Measurements from ENCODE around the gene LUC7L2.
"Not testable (repeated sequence)": the region's sequence is repeated elsewhere in the genome, so short reads cannot be mapped to it uniquely, and the experiment has no call there.

Gene LUC7L2

DNA sequence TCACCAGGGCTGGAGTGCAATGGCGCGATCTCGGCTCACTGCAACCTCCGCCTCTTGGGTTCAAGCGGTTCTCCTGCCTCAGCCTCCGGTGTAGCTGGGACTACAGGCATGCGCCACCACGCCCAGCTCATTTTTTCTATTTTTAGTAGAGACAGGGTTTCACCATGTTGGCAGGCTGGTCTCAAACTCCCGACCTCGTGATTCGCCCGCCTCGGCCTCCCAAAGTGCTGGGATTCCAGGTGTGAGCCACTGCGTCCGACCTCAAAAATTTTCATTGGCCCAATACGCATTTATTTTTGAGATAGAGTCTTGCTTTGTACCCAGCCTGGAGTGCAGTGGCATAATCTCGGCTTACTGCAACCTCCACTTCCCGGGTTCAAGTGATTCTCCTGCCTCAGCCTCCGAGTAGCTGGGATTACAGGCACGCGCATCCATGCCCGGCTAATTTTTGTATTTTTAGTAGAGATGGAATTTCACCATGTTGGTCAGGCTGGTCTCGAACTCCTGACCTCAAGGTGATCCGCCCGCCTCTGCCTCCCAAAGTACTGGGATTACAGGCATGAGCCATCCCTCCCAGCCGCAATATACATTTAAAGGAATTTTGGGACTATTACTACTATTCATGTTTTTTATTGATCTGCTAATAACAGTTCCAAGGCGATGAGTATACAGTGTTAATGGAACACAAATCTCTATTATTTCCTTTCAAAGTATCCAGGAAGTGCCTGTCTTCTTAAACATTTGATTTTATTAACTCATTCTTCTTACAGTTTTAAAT, 1.8 kb upstream of the LUC7L2 start:
- DNase-seq, result not testable (repeated sequence)

DNA sequence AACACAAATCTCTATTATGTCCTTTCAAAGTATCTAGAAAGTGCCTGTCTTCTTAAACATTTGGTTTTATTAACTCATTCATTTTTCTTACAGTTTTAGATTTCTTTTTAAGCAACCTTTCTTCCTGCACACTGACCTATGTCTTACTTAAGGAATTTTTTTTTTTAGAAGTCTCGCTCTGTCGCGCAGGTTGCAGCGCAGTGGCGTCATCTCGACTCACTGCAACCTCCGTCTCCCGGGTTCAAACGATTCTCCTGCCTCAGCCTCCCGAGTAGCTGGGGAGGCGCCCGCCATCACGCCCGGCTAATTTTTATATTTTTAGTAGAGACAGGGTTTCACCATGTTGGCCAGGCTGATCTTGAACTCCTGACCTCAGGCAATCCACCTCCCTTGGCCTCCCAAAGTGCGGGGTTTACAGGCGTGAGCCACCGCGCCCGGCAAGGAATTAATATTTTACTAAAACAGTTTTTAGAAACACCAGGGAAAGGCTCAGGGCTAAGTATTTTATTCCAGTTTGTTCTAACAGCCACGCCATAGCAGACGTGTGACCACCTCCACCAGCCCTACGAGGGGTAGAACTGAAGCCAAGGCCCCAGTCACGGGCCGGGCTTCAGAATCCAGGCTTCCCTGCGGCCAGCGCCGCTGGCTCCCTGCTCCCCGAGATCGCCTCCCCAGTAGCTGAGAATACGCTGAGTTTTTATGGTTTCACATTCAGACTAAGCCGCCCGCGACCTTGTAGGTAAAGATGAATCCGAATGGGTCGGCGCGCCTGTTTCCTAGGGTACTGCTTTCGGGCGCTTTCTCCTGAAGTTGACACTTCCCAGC, 941 bp upstream of the LUC7L2 start:
- DNase-seq, result no peak

DNA sequence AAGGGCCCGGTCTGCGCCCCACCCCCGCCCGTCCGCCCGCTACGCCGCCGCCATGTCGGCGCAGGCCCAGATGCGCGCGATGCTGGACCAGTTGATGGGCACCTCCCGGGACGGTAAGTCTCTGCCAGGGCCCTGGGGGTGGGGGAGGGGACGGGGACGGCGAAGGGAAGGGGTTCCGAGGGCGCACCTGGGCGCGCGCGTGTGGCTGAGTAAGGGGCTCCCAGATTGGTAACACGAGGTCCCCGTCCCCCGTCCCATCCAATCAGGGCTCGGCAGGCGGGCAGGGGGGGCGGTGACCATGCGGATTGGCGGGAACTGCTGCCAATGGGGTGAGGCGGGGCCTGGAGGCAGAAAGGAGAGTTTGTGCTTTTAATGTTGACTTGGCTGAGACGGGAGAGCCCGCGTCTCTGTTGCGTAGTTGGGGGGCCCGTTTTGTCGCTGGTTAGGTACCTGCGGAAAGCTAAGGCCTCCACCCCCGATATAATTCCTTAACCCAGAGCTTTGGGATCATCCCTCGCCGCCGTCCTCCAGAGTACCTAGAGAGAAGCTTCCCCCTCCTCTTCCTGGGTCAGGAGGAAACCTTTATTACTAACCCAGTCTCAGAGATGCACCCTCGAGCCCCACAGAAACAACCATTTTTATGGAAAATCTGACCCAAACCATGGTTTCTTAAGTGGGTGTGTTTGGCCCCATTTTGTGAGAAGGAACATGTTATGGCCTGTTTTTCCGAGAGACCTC, 685 bp downstream of the LUC7L2 start:
- peak; percentile 98 for DNase-seq

DNA sequence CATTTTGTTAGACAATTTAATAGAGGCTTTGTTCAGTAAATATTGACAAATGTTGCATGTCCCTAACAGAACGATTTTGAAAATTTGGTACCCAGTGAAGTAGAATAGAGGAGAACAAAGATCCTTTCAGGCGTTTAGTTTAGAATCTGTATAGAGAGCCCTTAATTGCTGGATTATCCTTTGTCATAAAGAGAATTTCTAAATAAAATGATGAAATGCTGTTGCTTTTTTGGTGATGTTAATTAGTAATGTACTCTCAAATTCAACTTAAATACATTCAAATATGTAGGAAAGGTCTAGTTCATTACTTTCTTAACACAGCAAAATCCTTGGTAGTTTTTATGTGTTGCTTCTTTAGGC, 1.2 kb downstream of the LUC7L2 start:
- no peak for DNase-seq

DNA sequence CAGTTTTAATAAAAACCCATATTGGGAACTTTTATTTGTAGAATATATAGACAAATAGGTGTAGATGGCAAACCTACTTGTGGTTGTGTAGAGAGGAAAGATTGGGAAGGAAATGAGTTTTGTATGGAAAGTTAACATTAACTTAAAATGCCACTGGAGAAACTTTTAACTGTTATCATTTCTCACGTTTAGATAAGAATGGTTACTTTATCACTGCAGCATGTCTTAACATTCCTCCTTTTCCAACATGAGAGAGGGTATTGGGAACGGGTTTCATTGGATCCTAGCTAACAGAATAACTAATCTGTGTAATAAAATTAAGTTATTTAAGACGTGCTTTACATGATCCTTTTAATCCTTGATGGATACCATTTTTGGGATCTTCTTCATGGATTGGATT, 1.8 kb downstream of the LUC7L2 start:
- DNase-seq, result no peak

DNA sequence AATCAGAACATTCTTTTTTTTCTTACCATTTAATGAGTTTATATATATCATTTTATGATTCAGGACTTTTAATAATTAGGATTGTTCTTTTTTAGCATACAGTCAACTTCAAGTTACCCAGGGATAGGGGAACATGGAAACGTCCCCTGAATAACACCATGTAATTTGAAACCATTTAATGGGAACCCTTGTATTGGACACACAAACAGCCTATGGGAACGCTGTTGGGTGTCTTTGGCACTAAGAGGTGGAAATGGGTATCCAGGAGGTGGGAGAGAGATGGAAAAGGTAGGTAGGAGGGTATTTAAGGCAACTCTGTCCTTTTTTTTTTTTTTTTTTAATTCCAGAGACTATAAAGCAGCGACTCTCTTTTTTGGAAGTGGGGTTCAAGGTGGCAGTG, 2.6 kb downstream of the LUC7L2 start:
- no peak for DNase-seq

DNA sequence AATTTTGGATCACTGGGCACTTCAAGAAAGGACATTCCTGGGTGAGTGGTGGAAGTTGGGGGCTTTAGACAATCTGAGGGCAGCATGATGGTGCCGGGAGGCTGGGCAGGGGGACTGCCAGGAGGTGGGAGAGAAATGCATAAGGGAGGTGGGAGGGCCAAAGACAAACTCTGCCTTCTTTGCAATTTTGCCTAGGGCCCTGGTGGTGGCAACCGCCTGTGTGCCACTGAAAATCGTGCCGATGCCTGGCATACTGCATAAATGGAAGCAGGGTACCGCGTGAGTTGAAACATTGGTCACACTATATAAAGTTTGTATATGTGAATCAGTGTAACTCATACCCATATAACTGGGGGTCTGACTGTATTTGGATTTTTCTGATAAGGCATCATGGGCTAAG, 3.3 kb downstream of the LUC7L2 start:
- no peak for DNase-seq

DNA sequence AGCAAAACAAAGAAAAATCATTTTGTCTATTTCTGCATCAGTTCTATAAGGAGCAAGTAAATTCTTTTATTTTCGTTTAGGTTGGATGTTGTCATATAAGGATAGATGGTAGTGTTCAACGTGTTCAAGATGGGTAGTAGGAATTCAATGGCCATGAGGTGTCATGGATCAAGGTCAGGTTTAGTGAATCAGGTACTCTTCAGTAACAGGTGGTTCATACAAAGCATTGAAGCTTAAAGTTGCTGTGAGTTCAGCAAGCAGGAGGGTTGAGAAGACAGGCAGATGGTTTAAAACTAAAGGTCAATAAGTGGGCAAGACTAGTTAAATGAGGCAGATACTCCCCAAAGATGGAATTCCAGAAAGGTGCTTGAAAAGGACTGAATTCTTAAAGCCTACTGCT, 5.6 kb downstream of the LUC7L2 start:
- no peak for DNase-seq

DNA sequence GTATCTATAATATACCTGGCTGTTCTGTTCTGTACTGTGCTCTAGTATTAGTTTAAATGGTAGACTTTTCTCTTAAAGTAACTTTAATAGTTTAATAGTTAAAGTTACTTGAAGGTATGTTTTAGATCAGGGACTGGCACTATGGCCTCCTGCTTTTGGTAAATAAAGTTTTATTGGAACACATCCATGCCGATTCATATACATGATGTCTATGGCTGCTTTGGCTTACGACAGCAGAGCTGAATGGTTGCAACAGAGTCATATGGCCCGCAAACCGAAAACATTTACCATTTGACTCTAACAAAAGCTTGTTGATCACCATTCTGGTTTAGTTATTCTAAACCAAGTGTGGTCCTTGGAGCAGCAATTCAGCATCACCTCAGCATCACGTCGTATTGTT, 6.7 kb downstream of the LUC7L2 start:
- DNase-seq, result no peak

DNA sequence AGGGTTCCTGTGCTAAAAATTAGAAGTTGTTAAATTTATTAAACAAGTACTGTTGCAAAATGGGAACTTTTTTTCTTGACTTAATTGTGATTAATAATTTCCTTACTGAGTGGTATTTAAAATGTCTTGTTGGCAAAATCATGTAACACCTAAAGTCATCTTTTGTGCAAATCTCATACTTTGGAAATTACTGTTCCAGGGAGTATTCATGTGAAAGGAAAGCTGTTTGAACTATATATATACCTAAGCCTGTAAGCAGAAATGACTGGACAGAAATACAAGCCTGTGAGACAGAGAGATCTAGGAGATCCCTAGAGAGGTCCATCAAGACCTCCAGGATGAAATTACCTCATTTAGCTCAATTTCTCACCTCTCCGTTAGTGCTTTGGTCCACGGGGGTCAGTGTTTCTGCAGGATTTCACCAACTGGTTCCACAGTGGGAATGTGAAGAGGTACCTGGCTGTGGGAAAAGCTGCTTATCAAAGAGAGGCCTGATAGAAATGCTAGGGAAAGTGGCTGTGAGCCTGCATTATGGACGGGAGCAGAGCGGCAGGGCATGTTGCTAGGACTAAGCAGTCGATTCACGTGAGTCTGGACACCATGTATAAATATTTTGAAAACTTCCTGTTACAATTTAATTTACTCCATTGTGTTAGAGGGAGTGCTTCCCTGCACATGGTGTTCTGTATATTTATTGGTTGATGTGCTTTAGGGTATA, 7.9 kb downstream of the LUC7L2 start:
- DNase-seq, result no peak

DNA sequence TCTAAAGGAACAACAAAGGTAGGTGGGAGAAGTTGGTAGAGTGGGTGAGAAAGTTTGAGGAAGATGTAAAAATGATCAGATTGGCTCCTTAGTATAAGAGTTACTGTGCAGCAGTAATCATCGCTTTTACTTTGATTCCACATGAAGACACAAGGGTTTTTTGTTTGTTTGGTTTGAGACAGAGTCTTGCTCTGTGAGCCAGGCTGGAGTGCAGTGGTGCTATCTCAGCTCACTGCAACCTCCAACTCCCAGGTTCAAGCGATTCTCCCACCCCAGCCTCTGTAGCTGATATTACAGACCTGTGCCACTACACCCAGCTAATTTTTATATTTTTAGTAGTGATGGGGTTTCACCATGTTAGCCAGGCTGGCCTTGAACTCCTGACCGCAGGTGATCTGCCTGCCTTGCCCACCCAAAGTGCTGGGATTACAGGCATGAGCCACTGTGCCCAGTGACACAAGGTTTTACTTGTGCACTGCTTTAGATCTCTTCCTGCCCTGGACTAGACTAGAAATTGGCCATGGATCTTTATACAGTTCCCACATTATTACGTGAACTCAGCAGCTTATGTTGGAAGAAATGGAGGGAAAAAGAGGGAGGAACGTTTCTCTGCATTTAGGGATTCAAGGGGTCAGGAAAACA, 10.7 kb downstream of the LUC7L2 start:
- DNase-seq, result no peak

DNA sequence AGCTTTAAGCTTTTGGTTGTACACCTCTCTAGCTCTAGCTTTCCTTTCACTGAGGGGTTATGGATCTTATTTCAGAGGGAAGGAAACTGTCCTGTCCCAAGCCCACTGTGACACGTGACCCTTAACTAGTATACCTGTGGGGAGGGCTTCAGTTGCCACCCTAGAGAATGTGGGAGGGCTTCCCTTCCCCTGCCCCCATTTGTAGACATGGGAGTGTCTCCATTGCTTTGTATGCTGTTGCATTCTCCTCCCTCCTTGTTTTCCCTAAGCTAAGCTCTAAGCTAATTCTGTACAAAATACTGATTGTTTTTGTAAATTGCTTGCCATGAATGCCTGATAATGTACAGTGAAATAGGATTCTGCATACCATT, 11.2 kb downstream of the LUC7L2 start:
- DNase-seq, result no peak

DNA sequence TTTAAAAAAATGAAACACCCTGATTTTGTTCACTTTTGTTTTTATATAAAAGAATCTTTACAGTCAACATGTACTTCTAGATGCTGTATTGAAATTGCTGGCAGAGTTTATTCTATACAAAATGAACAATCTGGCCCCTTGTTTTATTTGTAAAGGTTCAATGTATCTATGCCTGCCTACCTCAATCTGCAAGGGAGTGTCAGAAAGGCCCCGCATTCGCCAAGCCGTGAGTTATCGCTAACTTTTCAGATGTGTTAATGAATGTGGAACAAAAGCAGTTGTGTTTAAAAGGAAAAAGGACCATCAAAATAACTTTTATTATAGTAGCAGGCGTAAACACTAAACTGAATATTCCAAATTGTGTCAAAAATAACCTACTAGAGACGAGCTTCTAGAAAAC, 14.6 kb downstream of the LUC7L2 start:
- no peak for DNase-seq

DNA sequence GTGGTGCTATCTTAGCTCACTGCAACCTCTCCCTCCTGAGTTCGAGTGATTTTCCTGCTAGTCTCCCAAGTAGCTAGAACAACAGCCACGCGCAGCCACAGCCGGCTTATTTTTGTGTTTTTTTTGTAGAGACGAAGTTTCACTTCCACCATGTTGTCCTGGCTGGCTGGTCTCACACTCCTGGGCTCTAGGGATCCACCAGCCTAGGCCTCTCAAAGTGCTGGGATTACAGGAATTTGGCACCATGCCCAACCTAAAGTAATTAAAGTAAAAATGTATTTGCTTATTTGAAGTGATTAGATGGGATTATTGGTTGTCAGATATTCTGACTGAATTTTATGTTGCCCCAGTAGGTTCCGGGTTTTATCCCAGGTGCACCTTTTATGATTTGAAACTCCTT, 22.7 kb downstream of the LUC7L2 start:
- DNase-seq, result no peak

DNA sequence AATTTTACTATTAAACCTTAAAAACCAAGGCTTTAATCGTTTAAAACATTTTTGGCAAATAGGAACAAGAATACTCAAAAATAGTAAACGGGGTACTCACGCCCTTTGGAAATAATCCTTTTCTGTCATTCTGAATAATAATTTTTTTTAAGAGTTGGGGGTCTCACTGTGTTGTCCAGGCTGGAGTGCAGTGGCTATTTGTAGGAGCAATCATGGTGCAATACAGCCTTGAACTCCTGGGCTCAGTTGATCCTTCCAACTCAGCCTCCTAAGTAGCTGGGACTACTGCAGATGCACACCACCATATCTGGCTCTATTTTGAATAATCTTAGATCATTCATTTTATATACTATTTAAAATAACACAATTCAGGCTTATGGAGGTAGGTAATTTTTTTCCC, 24.9 kb downstream of the LUC7L2 start:
- DNase-seq, result no peak

DNA sequence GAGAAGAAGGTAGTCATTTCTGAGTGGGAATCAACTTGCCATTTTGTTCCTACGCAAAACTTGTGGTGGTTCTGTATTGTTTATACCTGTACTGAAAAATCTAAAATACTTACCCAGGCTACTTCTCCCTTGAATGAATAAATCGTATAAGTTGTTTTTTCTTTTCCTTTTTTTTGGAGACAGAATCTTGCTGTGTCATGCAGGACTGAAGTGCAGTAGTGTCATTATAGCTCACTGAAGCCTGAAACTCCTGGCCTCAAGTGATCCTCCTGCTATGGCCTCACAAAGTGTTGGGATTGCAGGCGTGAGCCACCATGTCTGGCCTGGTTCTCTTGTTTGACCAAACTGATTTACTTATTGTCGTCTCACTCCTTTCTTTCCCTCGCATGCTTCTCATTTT, 27.9 kb downstream of the LUC7L2 start:
- DNase-seq, result no peak

DNA sequence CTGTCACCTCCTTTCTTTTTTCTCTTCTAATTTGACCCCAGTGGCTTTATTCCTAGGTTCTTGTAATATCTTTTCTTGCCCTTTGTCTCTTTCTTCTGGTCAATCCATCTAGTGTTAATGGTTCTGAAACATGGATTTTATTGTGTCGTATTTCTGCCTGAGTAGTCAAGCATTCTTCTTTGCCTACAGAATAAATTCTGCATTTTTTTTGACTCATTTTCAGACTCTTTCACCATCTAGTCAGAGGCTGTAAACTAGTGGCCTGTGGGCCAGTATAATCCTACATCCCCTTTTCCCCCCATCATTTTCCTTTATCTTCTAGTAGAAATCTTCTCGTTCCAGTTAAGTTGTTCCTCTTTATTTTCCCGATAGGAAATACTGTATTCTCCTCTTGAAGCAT, 29.4 kb downstream of the LUC7L2 start:
- DNase-seq, result no peak

DNA sequence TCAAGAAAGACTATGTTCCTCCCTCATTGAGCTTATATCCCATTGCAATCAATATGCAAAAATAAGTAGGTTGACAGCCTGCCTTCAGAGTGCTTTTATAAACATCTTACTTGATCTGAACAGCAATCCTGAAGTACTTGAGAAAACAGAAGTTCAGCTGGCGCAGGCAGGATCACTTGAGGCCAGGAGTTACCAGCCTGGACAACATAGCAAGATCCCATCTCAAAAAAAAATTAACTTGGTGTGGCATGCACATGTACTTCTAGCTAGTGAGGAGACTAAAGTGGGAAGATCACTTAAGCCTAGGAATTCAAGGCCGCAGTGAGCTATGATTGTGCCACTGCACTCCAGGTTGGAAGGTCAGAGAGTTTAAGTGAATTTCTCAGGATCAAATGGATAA, 30.1 kb downstream of the LUC7L2 start:
- DNase-seq, result no peak

DNA sequence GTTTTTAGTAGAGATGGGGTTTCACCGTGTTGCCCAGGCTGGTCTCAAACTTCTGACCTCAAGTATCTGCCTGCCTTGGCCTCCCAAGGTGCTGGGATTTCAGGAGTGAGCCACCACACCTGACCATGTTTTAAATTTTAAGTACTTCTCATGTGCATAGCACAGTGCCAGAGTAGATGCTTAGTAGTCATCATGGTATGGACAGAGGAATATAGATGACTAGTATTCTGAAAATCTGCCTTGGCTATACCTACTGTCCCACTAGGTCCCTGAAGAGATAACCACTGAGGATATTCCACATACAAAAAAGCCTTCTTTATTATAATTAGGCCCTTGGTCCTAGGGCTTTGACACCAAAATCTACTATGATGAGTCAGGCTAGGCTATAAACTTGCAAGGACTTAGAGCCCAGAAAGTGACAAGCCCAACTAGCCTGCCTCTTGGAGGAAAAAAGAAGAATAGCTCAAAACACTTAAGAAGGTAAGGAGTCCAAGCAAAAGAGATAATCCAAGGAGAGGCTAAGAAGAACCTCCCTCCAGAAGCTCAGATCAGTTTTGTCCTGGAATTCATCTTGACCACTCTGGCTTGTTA, 34.0 kb downstream of the LUC7L2 start:
- no peak for DNase-seq

DNA sequence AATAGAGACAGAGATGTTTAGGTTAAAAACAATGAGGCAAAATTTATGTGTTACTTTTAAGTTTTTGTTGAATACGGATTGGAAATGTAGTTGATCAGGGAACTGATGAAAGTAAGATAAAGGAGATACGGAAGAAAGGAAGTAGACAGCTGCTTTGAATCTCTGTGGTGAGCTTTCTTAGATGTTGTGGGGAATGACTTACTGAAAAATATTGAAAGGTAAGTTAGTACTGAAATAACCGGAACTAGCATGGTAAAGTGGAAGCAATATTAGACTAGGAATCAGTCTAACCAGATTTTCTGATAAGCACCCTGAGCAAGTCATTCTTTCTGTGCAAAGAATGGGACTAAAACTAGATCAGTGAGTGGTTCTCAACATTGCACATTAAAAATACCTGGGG, 34.8 kb downstream of the LUC7L2 start:
- no peak for DNase-seq

DNA sequence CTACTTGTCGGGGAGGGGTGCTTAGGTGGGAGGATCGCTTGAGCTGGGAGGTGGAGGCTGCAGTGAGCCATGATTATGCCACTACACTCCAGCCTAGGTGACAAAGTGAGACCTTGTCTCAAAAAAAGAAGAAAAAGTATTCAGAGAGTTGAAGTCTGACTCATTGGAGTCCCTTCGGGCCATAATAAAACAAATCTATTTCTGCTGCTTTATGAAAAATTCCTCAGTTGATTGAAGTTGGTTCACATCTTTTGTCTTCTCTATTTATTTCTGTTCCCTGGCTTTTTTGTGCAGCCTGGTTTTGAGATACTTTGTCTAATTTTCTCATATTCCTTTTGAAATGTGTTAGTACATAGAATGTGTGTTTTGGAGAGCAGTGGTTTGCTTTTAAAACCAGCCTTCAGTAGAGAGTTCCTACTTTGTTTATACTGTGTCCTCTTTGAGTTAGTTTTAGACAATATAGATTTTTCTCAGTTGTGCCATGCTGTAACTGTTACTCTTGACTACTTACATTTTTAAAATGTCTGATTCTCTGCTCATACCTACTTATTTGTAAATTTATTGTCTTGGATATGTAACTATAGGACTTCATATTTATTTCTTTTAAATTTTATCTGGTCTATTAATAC, 36.7 kb downstream of the LUC7L2 start:
- no peak for DNase-seq

DNA sequence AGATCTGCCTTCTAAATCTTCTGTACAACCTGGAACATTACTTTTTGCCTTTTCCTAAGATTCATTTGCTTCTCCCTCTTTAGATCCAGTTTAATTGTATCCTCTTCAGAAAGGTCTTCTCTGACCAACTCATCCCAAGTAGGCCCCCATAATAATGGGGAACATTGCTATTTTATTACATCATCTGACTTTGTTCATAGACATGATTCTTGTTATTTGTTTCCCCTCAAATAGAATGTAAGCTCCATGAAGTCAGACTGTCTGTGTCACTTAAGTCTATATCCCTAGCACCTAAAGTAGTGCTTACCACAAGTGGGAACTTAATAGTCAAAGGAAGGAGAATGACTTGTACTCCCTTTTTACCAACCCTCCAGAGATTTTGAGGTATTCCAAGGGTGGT, 37.5 kb downstream of the LUC7L2 start:
- no peak for DNase-seq
